ENCODE results near the gene RPL21.
"Not testable (repeated sequence)": the region's sequence is repeated elsewhere in the genome, so short reads cannot be mapped to it uniquely, and the experiment has no call there.

Gene RPL21

DNA sequence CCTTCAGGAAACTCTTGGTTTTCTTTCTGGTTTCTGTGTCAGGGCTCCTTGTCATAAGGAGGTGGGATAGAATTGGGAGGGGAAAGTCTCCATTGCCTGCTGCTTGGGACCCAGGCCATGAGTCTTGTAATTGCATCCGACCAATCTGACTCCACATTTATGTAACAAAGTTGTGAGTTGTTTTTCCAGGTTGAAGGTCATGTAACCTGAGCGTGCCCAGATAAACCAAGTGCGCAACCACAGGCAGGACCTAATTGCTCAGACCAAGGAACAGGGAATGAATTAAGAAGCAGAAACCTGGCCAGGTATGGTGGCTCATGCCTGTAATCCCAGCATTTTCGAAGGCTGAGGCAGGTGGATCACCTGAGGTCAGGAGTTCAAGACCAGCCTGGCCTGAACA, 37.0 kb downstream of the RPL21 start:
- DNase-seq (ENCODE audit: low read depth in 2 of 3, low spot score in 1 of 3): no peak

DNA sequence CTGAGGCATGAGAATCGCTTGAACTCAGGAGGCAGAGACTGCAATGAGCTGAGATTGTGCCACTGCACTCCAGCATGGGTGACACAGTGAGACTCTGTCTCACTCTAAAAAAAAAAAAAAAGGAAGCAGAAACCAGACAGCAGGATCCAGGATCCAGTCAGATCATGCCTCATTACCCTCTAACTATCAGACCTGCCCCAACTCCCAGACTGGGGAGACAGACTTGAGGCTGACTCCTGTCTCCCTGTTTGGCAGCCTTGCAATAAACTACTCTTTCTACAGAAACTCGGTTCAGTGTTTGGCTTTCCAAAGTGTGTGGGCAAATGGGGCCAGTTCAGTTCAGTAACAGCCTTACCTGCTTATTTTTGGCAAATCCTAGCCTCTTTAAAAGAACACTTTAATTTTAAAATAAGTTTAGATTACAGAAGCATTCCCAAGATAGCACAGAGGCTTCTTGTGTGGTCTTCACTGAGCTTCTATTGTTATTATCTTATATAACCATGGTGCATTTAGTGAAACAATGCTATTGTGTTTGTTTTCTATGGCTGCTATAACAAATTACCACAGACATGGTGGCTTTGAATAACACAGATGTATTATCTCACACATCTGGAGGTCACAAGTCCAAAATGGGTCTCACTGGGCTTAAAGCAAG, 37.8 kb downstream of the RPL21 start:
- no peak for DNase-seq (ENCODE audit: low read depth in 2 of 3, low spot score in 1 of 3)

DNA sequence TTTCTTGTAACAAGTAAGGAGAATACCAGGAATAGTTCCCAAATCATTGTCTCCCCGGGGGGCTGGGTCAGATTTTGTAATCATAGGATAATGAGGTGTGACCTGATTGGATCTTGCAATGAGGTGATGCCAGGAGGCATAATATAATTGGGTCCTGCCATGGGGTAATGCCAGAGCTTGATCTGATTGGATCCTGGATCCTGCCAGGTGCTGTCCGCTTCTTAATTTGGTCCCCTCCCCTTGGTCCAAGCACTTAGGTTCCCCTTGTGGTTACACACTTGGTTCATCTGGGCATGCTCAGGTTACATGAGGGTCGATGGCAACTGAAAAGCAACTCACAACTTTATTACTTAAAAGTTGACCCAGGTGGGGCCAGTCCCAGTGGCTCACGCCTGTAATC, 39.4 kb downstream of the RPL21 start:
- no peak for DNase-seq (ENCODE audit: low read depth in 2 of 3, low spot score in 1 of 3)

DNA sequence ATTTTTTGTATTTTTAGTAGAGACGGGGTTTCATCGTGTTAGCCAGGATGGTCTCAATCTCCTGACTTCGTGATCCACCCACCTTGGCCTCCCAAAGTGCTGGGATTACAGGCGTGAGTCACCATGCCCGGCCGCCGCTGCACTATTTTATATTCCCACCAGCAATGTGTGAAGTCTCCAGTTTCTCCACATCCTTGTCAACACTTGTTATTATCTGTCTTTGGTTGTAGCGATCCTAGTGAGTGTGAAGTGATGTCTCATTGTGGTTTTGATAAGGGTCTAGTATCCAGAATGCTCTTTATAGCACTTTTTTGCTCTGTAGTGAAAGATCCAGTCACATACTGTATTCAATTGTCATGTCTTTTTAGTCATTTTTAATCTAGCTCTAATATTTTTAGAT, 40.6 kb downstream of the RPL21 start:
- not testable (repeated sequence) for DNase-seq (ENCODE audit: low read depth in 2 of 3, low spot score in 1 of 3)

DNA sequence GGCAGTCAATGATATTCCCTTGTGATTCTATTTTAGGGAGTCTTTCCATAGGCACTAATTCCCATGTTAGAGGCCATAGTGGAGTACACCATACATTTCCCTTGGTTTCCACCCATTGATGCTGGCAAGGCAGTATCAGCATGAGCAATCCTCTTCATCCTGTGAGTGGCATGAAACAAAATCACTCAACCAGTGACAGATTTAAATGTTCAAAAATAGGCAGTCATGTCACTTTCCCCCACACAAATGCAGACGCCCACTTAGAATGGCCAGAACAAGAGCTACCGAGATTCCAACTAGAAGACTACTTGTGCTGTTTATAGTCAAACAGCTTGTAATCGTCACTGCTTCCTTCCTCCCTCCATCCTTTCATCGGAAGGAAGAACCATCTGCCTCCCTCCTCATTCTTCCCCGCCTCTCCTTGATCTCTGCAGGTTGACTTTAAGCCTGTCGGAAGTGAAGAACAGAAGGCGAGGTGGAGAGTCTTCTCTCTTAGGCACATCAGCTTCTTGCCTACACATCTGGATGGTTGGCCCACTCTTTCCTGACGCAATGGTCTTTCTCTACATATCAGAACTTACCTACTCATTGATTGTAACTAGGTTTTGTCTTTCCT, 41.8 kb downstream of the RPL21 start:
- DNase-seq (ENCODE audit: low read depth in 2 of 3, low spot score in 1 of 3): no peak

DNA sequence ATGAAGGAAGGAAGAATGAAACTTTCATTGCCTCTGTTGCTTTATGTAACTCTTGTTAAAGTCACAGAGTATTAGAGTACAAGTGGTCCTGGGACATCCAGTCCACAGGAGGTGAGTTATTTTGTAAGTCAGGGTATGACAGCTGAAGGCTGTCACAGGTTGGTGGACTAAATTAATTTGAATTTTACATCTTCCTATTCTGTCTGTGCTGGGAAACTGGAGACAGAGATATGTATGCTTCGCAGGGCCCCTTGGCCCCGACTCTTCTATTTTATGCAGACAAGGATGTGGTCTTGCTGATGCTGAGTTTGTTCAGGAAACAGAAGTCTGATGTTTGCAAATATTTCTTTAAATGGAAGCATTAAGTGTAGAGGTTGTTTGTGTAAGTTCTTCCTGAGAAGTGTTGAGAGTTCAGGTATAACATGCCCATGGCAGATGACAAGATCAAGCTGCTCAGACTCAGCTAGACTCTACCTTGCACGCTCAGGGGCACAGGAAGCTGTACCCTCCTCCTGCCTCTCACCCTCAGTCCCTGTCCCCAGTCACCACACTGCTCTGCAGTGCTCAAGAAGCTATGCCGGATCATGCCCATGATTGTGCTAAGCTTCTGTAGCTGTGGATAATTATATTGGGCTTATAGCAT, 42.6 kb downstream of the RPL21 start:
- no peak for DNase-seq (ENCODE audit: low read depth in 2 of 3, low spot score in 1 of 3)

DNA sequence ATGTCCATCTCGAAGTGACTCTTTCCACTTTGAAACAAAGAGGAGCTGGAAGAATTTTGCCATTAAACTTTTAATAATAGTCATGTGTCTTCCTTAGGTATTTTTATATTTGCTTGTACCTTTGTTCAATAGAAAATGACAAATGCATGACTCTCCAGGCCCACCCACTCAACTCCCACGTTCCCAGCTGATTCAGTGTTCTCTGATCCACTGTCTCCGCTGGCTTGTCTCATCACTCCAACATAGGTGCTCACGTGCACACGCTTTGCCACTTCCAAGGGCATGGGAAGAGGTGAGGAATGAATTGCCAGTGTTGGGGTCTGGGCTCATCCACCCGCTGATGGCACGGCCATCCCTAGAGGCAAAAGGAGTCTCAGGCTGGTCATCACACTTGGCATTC, 43.7 kb downstream of the RPL21 start:
- no peak for DNase-seq (ENCODE audit: low read depth in 2 of 3, low spot score in 1 of 3)

DNA sequence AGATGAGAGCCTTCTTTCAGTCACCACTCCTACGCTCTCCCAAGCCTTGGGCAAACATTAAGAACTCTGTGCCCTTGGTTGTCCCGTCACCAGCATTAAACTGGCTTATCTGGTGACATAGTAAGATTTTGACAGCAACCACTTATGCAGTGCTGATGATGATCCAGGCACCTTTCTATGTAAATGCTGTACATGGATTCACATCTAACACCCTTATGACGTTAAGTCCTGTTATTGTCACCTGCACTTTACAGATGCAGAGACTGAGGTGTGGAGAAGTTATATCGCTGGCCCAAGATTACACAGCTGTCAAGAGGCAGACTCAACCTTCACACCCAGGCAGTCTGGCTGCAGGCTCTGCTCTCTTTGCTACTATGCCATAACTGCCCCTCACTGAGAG, 44.3 kb downstream of the RPL21 start:
- DNase-seq (ENCODE audit: low read depth in 2 of 3, low spot score in 1 of 3): no peak

DNA sequence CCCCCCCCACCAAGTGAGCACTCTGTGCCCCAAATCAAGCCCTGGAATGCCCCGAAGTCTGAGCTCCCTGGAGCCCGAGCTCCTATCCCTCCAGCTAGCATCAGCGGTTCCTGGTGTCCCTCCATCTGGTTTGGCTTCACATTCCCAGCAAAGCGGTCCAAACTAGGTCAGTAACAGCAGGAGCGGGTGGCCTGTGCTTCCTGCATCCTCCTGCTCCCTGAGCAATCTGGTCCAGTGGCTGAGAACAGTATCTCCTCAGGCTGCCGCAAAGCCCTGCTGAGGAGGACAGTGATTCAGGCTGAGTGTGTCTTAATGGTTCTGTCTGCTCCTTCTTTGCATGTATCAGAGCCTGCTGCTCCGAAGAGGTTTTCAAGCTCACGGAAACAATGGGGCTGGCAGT, 45.1 kb downstream of the RPL21 start:
- no peak for DNase-seq (ENCODE audit: low read depth in 2 of 3, low spot score in 1 of 3)

DNA sequence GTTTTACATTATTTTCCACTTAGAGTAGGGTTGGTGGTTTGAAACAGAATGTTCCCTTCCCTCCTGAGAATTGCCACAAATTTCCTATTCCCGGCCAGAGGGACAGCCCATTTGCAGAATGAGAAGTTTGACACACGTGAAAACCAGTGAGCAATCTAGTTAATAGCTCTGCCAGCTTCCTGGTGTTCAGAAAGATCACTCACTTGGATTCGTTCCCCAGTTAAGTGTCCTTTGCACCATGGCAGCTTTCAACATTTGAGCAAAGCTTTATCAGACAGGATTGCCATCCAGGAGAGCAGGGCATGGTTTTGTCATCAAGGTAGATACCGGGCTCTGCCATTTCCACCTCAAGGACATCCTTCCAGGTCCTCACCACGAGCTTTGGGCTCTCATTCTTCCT, 47.5 kb downstream of the RPL21 start:
- DNase-seq (ENCODE audit: low read depth in 2 of 3, low spot score in 1 of 3): no peak

DNA sequence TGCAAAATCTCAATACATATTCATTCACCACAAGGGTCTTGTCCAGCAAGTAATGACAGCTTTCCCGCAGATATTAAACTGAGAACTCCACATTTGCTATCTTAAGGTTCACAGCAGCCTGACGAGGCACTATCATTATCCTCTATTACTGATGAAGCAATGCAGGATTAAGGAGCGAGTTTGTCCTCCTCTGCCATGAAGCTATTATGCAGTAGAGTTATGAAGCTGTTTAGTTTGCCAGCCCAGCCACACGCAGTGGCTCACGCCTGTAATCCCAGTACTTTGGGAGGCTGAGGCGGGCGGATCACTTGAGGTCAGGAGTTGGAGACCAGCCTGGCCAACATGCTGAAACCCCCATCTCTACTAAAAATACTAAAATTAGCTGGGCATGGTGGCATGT, 49.0 kb downstream of the RPL21 start:
- not testable (repeated sequence) for DNase-seq (ENCODE audit: low read depth in 2 of 3, low spot score in 1 of 3)

DNA sequence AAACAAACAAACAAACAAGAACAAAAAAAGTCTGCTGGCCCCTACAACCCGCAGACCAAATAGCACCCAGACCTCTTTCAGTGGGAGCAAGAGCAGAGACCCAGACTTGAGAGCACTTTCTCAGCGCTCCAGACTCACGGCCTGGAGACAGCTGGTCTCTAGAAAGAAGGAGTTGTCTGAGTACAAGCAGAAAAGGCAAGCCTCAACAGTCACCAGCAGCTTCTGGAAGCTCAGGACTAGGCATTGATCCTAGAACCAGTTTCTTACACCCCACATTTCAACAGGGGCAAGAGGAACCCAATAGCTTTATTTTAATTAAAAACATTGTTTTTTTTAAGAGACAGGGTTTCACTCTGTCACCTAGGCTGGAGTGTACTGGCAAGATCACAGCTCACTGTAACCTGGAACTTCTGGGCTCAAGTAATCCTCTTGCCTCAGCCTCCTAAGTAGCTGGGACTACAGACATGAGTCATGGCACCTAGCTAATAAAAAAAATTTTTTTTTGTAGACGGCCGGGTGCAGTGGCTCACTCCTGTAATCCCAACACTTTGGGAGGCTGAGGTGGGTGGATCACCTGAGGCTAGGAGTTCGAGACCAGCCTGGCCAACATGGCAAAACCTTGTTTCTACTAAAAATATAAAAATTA, 49.7 kb downstream of the RPL21 start:
- no peak for DNase-seq (ENCODE audit: low read depth in 2 of 3, low spot score in 1 of 3)

DNA sequence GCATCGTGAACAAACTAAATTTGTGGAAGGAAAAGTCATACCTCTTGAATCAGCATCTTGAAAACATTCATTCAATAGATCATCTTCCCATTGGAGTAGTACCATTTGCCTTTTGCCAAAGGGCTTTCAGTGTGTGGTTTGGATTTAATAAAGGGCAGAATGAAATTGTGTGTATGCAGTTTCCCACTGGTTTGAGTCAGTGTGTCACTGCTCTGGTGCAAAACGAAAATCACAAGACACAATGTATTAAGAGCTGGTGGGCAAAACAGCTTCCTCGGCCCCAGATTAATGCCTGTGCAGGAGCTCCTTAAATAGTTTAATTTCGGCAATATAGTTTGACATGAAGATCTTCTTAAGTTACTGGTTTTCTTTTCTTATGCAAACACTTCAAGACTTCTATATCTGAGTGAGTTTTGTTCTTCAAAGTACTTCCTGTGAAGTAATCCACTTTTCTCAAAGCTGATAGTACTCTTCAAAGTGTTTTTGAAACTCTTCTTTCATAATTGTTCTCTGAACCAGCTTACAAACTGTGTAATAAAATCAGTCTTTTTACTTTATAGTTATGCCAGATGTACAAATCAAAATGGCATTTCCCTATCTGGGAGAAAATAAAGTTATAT, 51.4 kb downstream of the RPL21 start:
- DNase-seq (ENCODE audit: low read depth in 2 of 3, low spot score in 1 of 3): no peak

DNA sequence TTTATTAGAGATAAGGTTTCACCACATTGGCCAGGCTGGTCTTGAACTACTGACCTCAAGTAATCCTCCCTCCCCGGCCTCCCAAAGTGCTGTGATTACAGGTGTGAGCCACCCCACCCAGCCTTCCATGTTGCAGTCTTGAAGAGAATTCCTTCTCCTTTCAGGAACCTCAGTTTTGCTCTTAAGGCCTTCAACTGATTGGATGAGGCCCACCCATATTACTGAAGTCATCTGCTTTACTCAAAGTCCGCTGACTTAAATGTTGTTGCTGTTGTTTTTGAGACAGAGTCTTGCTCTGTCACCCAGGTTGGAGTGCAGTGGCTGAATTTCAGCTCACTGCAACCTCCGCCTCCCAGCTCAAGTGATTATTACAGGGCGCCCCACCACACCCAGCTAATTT, 52.7 kb downstream of the RPL21 start:
- DNase-seq (ENCODE audit: low read depth in 2 of 3, low spot score in 1 of 3): no peak

DNA sequence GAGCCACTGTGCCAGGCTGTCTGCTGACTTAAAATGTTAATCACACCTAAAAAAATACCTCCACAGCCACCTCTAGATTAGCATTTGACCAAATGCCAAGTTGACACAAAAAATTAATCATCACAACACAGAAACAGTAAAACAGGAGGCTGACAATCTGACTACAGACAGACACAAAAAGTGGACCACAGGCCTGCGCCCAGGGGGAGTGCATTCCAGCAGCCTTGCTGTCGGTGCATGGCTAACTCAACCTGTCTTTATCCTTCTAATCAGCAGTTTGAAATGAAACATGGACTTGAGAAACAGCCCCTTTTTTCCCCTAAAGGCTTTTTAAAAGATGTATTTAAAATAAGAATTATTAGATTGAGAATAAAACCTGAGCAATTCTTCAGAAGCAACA, 53.3 kb downstream of the RPL21 start:
- DNase-seq (ENCODE audit: low read depth in 2 of 3, low spot score in 1 of 3): no peak
